Coronary artery (tissue), 2 donors: Measurements from ENCODE around the gene SPAM1.

Experiments
- DNase-seq: peaks from one replicate; pipeline ENCODE4 v3.0.0-alpha.2; 2017; ENCODE audit warnings: low spot score
- H3K27ac ChIP-seq, 2 donors: fragments of 200-600 bp; sonication (generic); one replicate each; pipeline ENCODE4 v1.5.1; 2016 to 2019
- H3K4me3 ChIP-seq: fragments of 200-600 bp; sonication (generic); 2 replicates; pipeline ENCODE4 v1.5.1; 2016; ENCODE audit warnings: mild to moderate bottlenecking, moderate library complexity
- CTCF ChIP-seq: fragments of 200-600 bp; sonication (generic); IDR thresholded peaks from one replicate; pipeline ENCODE4 v1.5.1; 2019; ENCODE audit warnings: antibody characterized with exemption

The SPAM1 gene

GRCh38 chr7:123945938-123946337, 20.9 kb downstream of the SPAM1 start:
- no peak for DNase-seq
- Histone ChIP-seq H3K4me3 (no peak overlapping the region), H3K27ac (no peak overlapping the region)
- TF ChIP-seq CTCF = no peak

GRCh38 chr7:123948136-123948535, 23.1 kb downstream of the SPAM1 start:
- DNase-seq = no peak
- H3K4me3 ChIP-seq = no peak overlapping the region
- no peak for TF ChIP-seq CTCF

GRCh38 chr7:123958186-123958703, 33.2 kb downstream of the SPAM1 start:
- no peak for DNase-seq
- no peak for TF ChIP-seq CTCF
- Histone ChIP-seq H3K27ac (no peak overlapping the region), H3K4me3 (no peak overlapping the region)

More at GRCh38 chr7:123948136-123948535, 23.1 kb downstream of the SPAM1 start:
- no peak overlapping the region for H3K27ac ChIP-seq

- Histone ChIP-seq H3K27ac (no peak overlapping the region), H3K4me3 (no peak overlapping the region)
- no peak for TF ChIP-seq CTCF
- no peak for DNase-seq
Observed at GRCh38 chr7:123961771-123962170, 36.7 kb downstream of the SPAM1 start.

- no peak for TF ChIP-seq CTCF
- H3K27ac ChIP-seq = no peak overlapping the region
- no peak for DNase-seq
- no peak overlapping the region for H3K4me3 ChIP-seq
Observed at GRCh38 chr7:123966936-123967335, 41.9 kb downstream of the SPAM1 start.

GRCh38 chr7:123972045-123972444, 47.0 kb downstream of the SPAM1 start:
- no peak for DNase-seq
- TF ChIP-seq CTCF = no peak
- no peak overlapping the region for H3K27ac ChIP-seq
- no peak overlapping the region for H3K4me3 ChIP-seq

GRCh38 chr7:123972831-123973230, 47.8 kb downstream of the SPAM1 start:
- Histone ChIP-seq H3K4me3 (no peak overlapping the region), H3K27ac (no peak overlapping the region)
- TF ChIP-seq CTCF = no peak
- no peak for DNase-seq
